OCI-LY7 (cell line): ENCODE data around the gene KCNIP4.

Experiments used
- EZH2phosphoT487 ChIP-seq: fragments of 200-600 bp; sonication (generic); IDR thresholded peaks from 2 replicates; pipeline ENCODE4 v1.6.1; 2018; ENCODE audit warnings: low read depth, borderline replicate concordance, mild to moderate bottlenecking, mixed run types, antibody characterized with exemption, low read length, moderate library complexity, mixed read lengths
- TF ChIP-seq, protein P1 (sequence below): fragments of 200-600 bp; sonication (generic); conservative IDR thresholded peaks from 2 replicates; pipeline ENCODE4 v1.5.1; 2014; ENCODE audit warnings: mild to moderate bottlenecking, antibody characterized with exemption, low read length, moderate library complexity, mixed read lengths

DNA sequence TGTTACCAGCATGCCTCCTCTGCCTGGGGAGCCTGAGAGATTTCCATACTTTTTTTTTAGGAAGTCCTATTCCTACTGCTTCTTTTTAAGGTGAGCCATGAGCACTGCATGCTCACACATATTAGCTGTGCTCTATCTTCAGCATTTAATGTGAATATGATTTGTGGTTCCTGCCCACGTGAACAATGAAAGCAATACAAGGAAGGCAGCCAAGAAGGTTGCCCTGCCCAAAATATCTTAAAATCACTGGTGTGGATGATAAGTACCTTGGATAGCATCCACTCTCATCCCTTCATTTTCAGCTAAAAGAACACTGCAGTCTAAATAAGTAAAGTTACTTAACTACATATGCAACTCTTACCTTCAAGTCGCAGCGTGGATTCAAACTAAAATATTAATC, 640.9 kb downstream of the KCNIP4 start:
- TF ChIP-seq, protein P1, sequence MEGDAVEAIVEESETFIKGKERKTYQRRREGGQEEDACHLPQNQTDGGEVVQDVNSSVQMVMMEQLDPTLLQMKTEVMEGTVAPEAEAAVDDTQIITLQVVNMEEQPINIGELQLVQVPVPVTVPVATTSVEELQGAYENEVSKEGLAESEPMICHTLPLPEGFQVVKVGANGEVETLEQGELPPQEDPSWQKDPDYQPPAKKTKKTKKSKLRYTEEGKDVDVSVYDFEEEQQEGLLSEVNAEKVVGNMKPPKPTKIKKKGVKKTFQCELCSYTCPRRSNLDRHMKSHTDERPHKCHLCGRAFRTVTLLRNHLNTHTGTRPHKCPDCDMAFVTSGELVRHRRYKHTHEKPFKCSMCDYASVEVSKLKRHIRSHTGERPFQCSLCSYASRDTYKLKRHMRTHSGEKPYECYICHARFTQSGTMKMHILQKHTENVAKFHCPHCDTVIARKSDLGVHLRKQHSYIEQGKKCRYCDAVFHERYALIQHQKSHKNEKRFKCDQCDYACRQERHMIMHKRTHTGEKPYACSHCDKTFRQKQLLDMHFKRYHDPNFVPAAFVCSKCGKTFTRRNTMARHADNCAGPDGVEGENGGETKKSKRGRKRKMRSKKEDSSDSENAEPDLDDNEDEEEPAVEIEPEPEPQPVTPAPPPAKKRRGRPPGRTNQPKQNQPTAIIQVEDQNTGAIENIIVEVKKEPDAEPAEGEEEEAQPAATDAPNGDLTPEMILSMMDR = no peak
- TF ChIP-seq EZH2phosphoT487 = no peak
